Panc1 (cell line): ENCODE results near the gene RAB10. TPM values are rescaled to one million over a fixed set of nuclear protein-coding genes. Genes with fewer than 3 reads are reported as not detected.
"Not testable (repeated sequence)": the region's sequence is repeated elsewhere in the genome, so short reads cannot be mapped to it uniquely, and the experiment has no call there.

Experiments used
- ATAC-seq: fragments of 200-7000 bp; cut with Tn5 transposase; 2 replicates; pipeline ENCODE4 v1.9.1; 2020; ENCODE audit warnings: mild to moderate bottlenecking, moderate library complexity
- BruUV-seq: library from RNA; stranded (reverse); fragments of 400-500 nt; replicated peaks from 2 replicates; lab custom pipeline; 2021; lab: Mats Ljungman, UMichigan
- CTCF ChIA-PET: fragments of 300-600 bp; sonication (Branson Sonifier 250); formaldehyde crosslinking; loops from one replicate; lab custom pipeline; 2022; ENCODE audit warnings: antibody characterized with exemption; lab: Charles Lee
- POLR2A ChIA-PET: fragments of 300-600 bp; sonication (Branson Sonifier 250); formaldehyde crosslinking; loops from one replicate; lab custom pipeline; 2022; ENCODE audit warnings: antibody characterized with exemption; lab: Charles Lee
- DNase-seq: peaks from one replicate; pipeline ENCODE4 v3.0.0-alpha.2; 2010; ENCODE audit warnings: low read depth, low spot score
- H3K27ac ChIP-seq: 2 replicates; pipeline ENCODE4 v1.5.1; 2011; ENCODE audit warnings: mild to moderate bottlenecking, low read length, inconsistent platforms
- H3K27me3 ChIP-seq: fragments of 200-500 bp; sonication (Bioruptor generic); 2 replicates; pipeline ENCODE4 v1.6.0; 2014; ENCODE audit warnings: low read length, inconsistent platforms; ENCODE audit not compliant: control insufficient read depth, insufficient read depth
- H3K36me3 ChIP-seq: fragments of 200-500 bp; sonication (Bioruptor generic); 2 replicates; pipeline ENCODE4 v1.5.1; 2014; ENCODE audit warnings: inconsistent platforms, mild to moderate bottlenecking, low read length, moderate library complexity; ENCODE audit not compliant: control insufficient read depth, insufficient read depth
- H3K4me1 ChIP-seq: 2 replicates; pipeline ENCODE4 v1.5.1; 2011; ENCODE audit warnings: inconsistent platforms, mild to moderate bottlenecking, low read length, moderate library complexity; ENCODE audit not compliant: control insufficient read depth, insufficient read depth
- H3K4me3 ChIP-seq, 2 experiments: 2 replicates each; pipeline ENCODE4 v1.5.1; 2011 to 2012; ENCODE audit warnings: low read depth in 2 of 2, low read length in 2 of 2, mild to moderate bottlenecking in 2 of 2, inconsistent platforms in 1 of 2, moderate library complexity in 1 of 2
- H3K9me3 ChIP-seq: fragments of 200-500 bp; sonication (Bioruptor generic); 2 replicates; pipeline ENCODE4 v1.5.1; 2014; ENCODE audit warnings: low read depth, mild to moderate bottlenecking, inconsistent platforms, low read length, moderate library complexity; ENCODE audit not compliant: control insufficient read depth, insufficient read depth
- CTCF ChIP-seq: fragments of 450-650 bp; IDR thresholded peaks from 2 replicates; pipeline ENCODE4 v1.5.1; 2017; ENCODE audit warnings: mild to moderate bottlenecking
- POLR2AphosphoS5 ChIP-seq: IDR thresholded peaks from 2 replicates; pipeline ENCODE4 v1.6.1; 2012; ENCODE audit warnings: mild to moderate bottlenecking, low read depth, low read length, moderate library complexity
- REST ChIP-seq, 2 experiments: IDR thresholded peaks; 2 replicates each; pipeline ENCODE4 v1.6.1; 2011 to 2012; ENCODE audit warnings: low read depth in 2 of 2, control low read depth in 1 of 2, low read length in 1 of 2, mild to moderate bottlenecking in 1 of 2, moderate library complexity in 1 of 2; ENCODE audit not compliant: insufficient read depth in 1 of 2
- SIN3A ChIP-seq: IDR thresholded peaks from 2 replicates; pipeline ENCODE4 v1.6.1; 2012; ENCODE audit warnings: low read depth, mild to moderate bottlenecking, low read length, moderate library complexity, borderline replicate concordance; ENCODE audit not compliant: insufficient read depth
- TCF7L2 ChIP-seq: IDR thresholded peaks from 2 replicates; pipeline ENCODE4 v1.6.1; 2011; ENCODE audit warnings: mild to moderate bottlenecking, low read depth, low read length, inconsistent platforms
- in situ Hi-C: cut with HindIII; loops from 2 replicates; pipeline ENCODE4 v1.10.0; 2016; ENCODE audit warnings: low sequenced_read_pairs, low pct_unique_long_range_greater_than_20kb
- intact Hi-C: fragments of 100-400 bp; cut with micrococcal nuclease; formaldehyde crosslinking; loops from one replicate; pipeline ENCODE4 v1.10.0; 2022; ENCODE audit not compliant: unreplicated experiment
- total RNA-seq: library from RNA; stranded (reverse); gene quantifications from one replicate; pipeline ENCODE4 v1.2.1, GENCODE V29; 2021; ENCODE audit not compliant: unreplicated experiment

Gene RAB10
- total RNA-seq, 1 experiment from 2014 or later = 208 TPM

GRCh38 chr2:25994509-25994908 is 39.4 kb upstream of the RAB10 start:
- H3K9me3 ChIP-seq = no peaks in the 10 kb centered on the region
- no peak for TF ChIP-seq TCF7L2
- no peak for TF ChIP-seq REST (IDR thresholded peaks at IDR 0.05; ENCODE audit: insufficient read depth in 1 of 2, low read depth in 2 of 2, low read length in 1 of 2)
- no peak for TF ChIP-seq CTCF
- no peak for TF ChIP-seq SIN3A
- TF ChIP-seq POLR2AphosphoS5 = no peak
- ATAC-seq (no peak), DNase-seq (no peak)
- ChIA-PET POLR2A (no interaction called here), CTCF (interaction anchor here (0.6 to 0.7 kb wide), 2 partner anchors 66 to 220 kb away, joined by 4 to 7 read pairs; no protein-coding TSS in a partner anchor)
- no TSS peak for BruUV-seq
- intact Hi-C loops = no loop called here
- H3K27me3 ChIP-seq = no peaks in the 10 kb centered on the region
- H3K36me3 ChIP-seq = no peaks in the 10 kb centered on the region
- H3K4me3 ChIP-seq = no peak overlapping the region
- H3K4me1 ChIP-seq = peaks cover 8% of the 10 kb centered on the region; the same call in 1 of the 2 replicates
- H3K27ac ChIP-seq = no peak overlapping the region
- in situ Hi-C loops = no loop called here

- POLR2A ChIA-PET = no interaction called here
- in situ Hi-C loops = no loop called here
- BruUV-seq = no TSS peak
Observed at GRCh38 chr2:25996844-25997243, 37.0 kb upstream of the RAB10 start.

GRCh38 chr2:25998816-25999383 is 35.0 kb upstream of the RAB10 start:
- POLR2A ChIA-PET, H3K27me3 ChIP-seq, in situ Hi-C loops, H3K4me3 ChIP-seq, CTCF ChIA-PET, BruUV-seq, intact Hi-C loops, H3K27ac ChIP-seq, H3K9me3 ChIP-seq, ATAC-seq, DNase-seq, H3K36me3 ChIP-seq: not testable (repeated sequence)
- peaks cover 27% of the 10 kb centered on the region for H3K4me1 ChIP-seq

More at GRCh38 chr2:25996844-25997243, 37.0 kb upstream of the RAB10 start:
- Histone ChIP-seq H3K4me1 (peaks cover 19% of the 10 kb centered on the region), H3K36me3 (no peaks in the 10 kb centered on the region), H3K27ac (peak overlapping the region; percentile 46), H3K9me3 (no peaks in the 10 kb centered on the region), H3K4me3 (no peak overlapping the region), H3K27me3 (no peaks in the 10 kb centered on the region)
- CTCF ChIA-PET = no interaction called here
- TF ChIP-seq SIN3A (no peak), CTCF (no peak), POLR2AphosphoS5 (no peak), TCF7L2 (no peak)
- ATAC-seq = no peak
- intact Hi-C loops = no loop called here
- DNase-seq = no peak

DNA sequence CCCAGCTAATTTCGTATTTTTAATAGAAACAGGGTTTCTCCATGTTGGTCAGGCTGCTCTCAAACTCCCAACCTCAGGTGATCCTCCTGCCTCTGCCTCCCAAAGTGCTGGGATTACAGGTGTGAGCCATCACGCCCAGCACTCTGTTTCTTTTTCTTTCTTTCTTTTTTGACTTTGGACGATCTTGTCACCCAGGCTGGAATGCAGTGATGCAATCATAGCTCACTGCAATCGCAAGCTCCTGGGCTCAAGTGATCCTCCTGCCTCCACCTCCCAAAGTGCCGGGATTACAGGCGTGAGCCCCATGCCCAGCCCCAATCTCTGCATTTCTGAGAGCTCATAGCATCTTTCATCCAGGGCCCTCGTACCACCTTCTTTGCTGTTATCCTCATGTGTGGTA is 34.5 kb upstream of the RAB10 start:
- ATAC-seq, intact Hi-C loops, CTCF ChIA-PET, in situ Hi-C loops, POLR2A ChIA-PET, H3K4me3 ChIP-seq, DNase-seq, H3K9me3 ChIP-seq, BruUV-seq, H3K27me3 ChIP-seq, H3K36me3 ChIP-seq: not testable (repeated sequence)
- peak overlapping the region; percentile 24; the same call in 1 of the 2 replicates for H3K27ac ChIP-seq
- peaks cover 27% of the 10 kb centered on the region for H3K4me1 ChIP-seq
